GM10266 (cell line): ENCODE measurements around the gene TENM3.

Source experiments
- DNase-seq: peaks from one replicate; pipeline ENCODE4 v3.0.0; 2012; ENCODE audit errors: extremely low spot score
- CTCF ChIP-seq: IDR thresholded peaks from 2 replicates; pipeline ENCODE4 v1.5.1; 2012; ENCODE audit warnings: mild to moderate bottlenecking, low read depth; ENCODE audit not compliant: control insufficient read depth, insufficient read depth; ENCODE audit errors: missing control alignments

Gene TENM3

GRCh38 chr4:182447767-182448280 lies 204.6 kb downstream of the TENM3 start:
- no peak for DNase-seq
- no peak for TF ChIP-seq CTCF

- peak; percentile 61 for DNase-seq
- TF ChIP-seq CTCF: no peak
These were observed 205.3 kb downstream of the TENM3 start for GRCh38 chr4:182448281-182449151.

- no peak for DNase-seq
- TF ChIP-seq CTCF: no peak
These were observed 206.2 kb downstream of the TENM3 start for GRCh38 chr4:182449186-182449929.

- TF ChIP-seq CTCF: no peak
- DNase-seq: no peak
These were observed 206.8 kb downstream of the TENM3 start for GRCh38 chr4:182449930-182450439.

- TF ChIP-seq CTCF: no peak
- DNase-seq: no peak
These were observed 208.2 kb downstream of the TENM3 start for GRCh38 chr4:182451441-182451840.

GRCh38 chr4:182453830-182454229 lies 210.6 kb downstream of the TENM3 start:
- no peak for DNase-seq
- TF ChIP-seq CTCF: no peak
